OCI-LY3 (cell line): ENCODE measurements around the gene CDH4.

Experiments used
- CTCF ChIP-seq: fragments of 200-600, 300-600 bp; sonication (generic); IDR thresholded peaks from 2 replicates; pipeline ENCODE4 v1.5.1; 2014; ENCODE audit warnings: antibody characterized with exemption, low read length, low read depth
- EZH2phosphoT487 ChIP-seq: fragments of 200-600 bp; shearing (Covaris generic); IDR thresholded peaks from 2 replicates; pipeline ENCODE4 v1.6.1; 2018; ENCODE audit warnings: antibody characterized with exemption, mixed run types, low read depth

GRCh38 chr20:61260905-61261304 is 8.8 kb downstream of the CDH4 start:
- TF ChIP-seq EZH2phosphoT487: no peak
- TF ChIP-seq CTCF: no peak
